Spinal cord (tissue), 10 donors: ENCODE data around the gene TGM1. TPM values are rescaled to one million over a fixed set of nuclear protein-coding genes. Genes with fewer than 3 reads are reported as not detected.

Experiments
- DNase-seq, 6 donors: peaks; one replicate each; pipeline versions ENCODE4 v3.0.0 to v3.0.0-alpha.2; 2013 to 2015; ENCODE audit warnings: low spot score in 6 of 6, low read depth in 4 of 6
- H3K27ac ChIP-seq: one replicate; pipeline ENCODE4 v1.5.1; 2013; ENCODE audit warnings: low read depth, low read length, control low read depth
- H3K27me3 ChIP-seq: one replicate; pipeline ENCODE4 v1.6.1; 2013; ENCODE audit warnings: low read length; ENCODE audit not compliant: control insufficient read depth, insufficient read depth
- H3K36me3 ChIP-seq: one replicate; pipeline ENCODE4 v1.6.1; 2013; ENCODE audit warnings: low read length; ENCODE audit not compliant: control insufficient read depth, insufficient read depth
- H3K4me1 ChIP-seq: one replicate; pipeline ENCODE4 v1.6.1; 2013; ENCODE audit warnings: low read length; ENCODE audit not compliant: control insufficient read depth, insufficient read depth
- H3K4me3 ChIP-seq: one replicate; pipeline ENCODE4 v1.5.1; 2013; ENCODE audit warnings: low read depth, low read length, control low read depth
- H3K9me3 ChIP-seq: one replicate; pipeline ENCODE4 v1.6.1; 2013; ENCODE audit warnings: low read length; ENCODE audit not compliant: control insufficient read depth, insufficient read depth
- whole genome bisulfite sequencing: methylation state at CpG from one replicate; pipeline ENCODE4 v1.1.5; 2013; ENCODE audit warnings: missing lambda C conversion rate; ENCODE audit not compliant: insufficient coverage; 5-methylcytosine and 5-hydroxymethylcytosine counted together
- polyA plus RNA-seq, 2 donors: library from polyadenylated mRNA; unstranded; fragments of 120-200 nt; gene quantifications; one replicate each; pipeline ENCODE4 v1.2.1, GENCODE V29; 2013; ENCODE audit not compliant: insufficient read length in 2 of 2
- total RNA-seq, 2 donors: library from RNA; depleted of rRNA in 1 of 2; stranded (reverse); fragments of 120-200 nt in 1 of 2; fragments of >200 nt in 1 of 2; gene quantifications; one replicate each; pipeline versions ENCODE4 v1.2.3 to v1.2.4, GENCODE V29; 2013 to 2014
- donor health status: healthy.

TGM1 gene
- total and polyA plus RNA-seq, 4 donors: 0.99 to 6.2 (median 5.5) TPM

DNA sequence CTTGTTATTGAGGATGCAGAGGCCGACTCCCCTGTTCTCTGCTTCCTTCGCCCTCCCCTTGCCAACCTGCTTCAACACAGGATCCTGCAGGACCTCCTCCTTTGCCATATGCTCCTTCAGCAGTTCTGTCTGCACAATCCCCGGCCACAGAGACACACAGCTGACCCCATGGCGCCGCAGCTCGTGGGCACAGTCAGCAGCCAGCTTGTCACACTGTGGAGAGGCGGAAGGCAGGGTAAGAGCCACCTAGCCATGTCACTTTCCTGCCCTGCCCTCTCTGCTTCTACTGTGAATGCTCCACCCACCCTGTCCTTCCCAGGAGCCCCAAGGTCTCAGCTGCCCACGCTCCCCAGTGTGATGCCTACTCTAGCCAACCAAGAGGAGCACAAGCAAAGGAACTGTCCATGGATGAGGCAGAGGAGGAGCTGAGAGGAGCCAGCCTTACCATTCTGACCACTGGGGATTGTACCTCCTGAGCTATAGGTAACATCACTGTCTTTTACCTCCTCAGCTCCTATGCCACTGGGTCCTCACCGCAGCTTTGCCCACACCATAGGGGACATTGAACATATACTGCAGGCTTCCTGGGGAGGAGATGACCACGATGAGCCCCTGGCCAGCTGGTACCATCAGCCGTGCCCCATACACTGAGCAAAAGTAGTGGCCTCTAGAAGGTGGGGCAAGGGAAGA lies 29.3 kb upstream of the TGM1 start:
- Histone ChIP-seq H3K27me3 (no peaks in the 10 kb centered on the region), H3K36me3 (peaks cover 46% of the 10 kb centered on the region)
- WGBS: 94% methylated on average over 9 of the region's 11 CpGs

DNA sequence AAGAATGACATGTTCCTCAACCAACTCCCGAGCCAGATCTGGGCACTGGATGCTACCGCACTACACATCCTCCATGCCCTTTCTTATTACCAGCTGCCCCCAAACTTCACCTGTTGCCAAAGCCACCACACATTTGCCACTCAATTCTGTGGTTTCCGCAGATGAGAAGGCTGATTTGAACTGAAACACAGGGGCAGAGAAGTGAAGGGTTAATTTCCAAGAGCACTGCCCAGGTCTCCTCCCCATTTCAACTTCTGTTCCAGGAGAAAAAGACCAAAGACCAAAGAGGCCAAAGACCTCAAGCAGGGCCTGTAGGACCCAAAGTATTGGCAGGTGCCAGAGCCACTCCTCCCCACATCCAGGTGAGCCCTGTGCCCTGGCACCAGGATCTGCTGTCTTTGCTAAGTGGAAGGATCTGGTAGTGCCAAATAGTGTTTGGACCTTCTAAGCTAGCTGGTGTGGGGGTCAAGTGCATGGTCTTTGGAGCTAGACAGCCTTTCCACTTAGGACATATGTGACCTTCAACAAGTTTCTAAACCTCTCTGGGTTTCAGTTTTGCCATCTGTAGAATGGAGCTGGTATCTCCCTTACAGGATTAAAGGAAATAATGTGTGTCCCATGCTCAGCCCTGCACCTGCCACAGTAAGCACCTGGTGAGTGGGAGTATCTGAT lies 28.6 kb upstream of the TGM1 start:
- peaks cover 44% of the 10 kb centered on the region for H3K36me3 ChIP-seq
- no peak for DNase-seq
- no peaks in the 10 kb centered on the region for H3K27me3 ChIP-seq
- H3K9me3 ChIP-seq: no peaks in the 10 kb centered on the region
- no peak overlapping the region for H3K4me3 ChIP-seq
- WGBS: 89% methylated on average over 1 of the region's 3 CpGs
- no peak overlapping the region for H3K27ac ChIP-seq
- H3K4me1 ChIP-seq: no peaks in the 10 kb centered on the region

More for the DNA sequence above, 29.3 kb upstream of the TGM1 start:
- H3K4me3 ChIP-seq: no peak overlapping the region
- H3K27ac ChIP-seq: no peak overlapping the region
- H3K9me3 ChIP-seq: no peaks in the 10 kb centered on the region
- H3K4me1 ChIP-seq: no peaks in the 10 kb centered on the region
- DNase-seq: no peak

DNA sequence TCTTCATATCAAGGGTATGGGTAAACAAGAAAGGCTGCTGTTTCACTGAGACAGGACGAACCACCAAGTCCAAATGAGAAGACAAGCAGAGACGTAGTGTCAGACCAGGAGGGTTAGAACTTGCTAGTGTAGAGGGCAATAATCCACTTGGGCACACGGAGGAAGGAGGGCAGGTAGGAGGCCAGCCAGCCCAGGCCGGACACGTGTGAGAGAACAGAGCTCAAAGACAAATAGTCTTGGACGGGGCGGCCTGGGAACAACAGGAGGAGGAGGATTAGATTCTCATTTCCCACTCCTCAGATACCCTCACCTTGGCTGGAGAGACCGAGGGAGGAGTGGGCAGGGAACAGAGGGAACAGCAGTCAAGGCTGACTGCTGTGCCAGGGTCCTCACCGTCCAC lies 27.8 kb upstream of the TGM1 start:
- peaks cover 36% of the 10 kb centered on the region for H3K36me3 ChIP-seq
- no peaks in the 10 kb centered on the region for H3K4me1 ChIP-seq
- 93% methylated on average over 4 of the region's 9 CpGs for WGBS
- no peaks in the 10 kb centered on the region for H3K27me3 ChIP-seq
- H3K4me3 ChIP-seq: no peak overlapping the region
- H3K9me3 ChIP-seq: no peaks in the 10 kb centered on the region
- DNase-seq: no peak
- no peak overlapping the region for H3K27ac ChIP-seq

DNA sequence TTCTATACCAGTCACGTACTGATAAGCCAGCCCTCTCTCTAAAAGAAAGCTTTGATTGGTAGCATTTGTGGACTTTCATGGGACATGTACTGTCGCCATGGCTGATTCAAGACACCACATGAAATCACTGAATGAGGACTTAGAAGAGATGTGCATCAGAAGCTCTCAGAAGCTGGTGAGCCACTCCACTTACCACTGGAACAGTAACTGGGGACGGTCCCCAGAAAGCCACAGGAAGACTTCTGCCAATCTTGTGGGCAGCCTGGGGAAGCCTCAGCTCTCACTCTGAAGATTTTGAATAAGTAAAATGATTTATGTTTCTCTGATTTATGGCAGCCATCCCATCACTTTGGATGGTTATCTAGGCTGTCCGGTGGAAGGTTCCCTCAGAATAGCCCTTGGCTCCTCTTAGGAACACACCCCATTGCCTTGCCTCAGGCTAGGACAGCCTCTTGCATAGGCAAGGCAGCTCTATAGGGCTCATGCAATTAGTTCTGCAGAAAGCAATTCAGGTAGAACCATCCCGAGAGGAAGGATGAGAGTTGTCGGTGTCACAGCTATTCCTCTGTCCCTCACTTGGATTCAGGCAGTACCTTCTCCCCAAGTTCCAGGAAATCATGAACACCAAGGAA lies 26.8 kb upstream of the TGM1 start:
- H3K9me3 ChIP-seq: no peaks in the 10 kb centered on the region
- H3K27me3 ChIP-seq: no peaks in the 10 kb centered on the region
- 100% methylated on average over 4 of the region's 6 CpGs for whole genome bisulfite sequencing
- no peak overlapping the region for H3K27ac ChIP-seq
- H3K4me3 ChIP-seq: no peak overlapping the region
- no peak for DNase-seq
- peaks cover 32% of the 10 kb centered on the region for H3K36me3 ChIP-seq
- no peaks in the 10 kb centered on the region for H3K4me1 ChIP-seq

DNA sequence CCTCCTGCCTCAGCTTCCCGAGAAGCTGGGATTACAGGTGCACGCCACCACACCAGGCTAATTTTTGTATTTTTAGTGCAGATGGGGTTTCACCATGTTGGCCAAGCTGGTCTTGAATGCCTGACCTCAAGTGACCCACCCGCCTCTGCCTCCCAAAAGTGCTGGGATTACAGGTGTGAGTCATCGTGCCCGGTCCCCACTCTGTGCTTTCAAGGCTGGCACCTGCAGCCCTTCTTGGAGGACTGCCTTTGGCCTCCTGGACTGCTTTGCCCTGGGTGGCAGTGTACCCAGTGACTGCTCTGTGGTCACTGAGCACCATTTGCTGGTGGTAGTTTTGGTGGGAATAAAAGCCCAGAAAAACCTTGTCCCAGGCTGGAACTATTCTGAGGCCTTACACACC lies 24.0 kb upstream of the TGM1 start:
- H3K4me1 ChIP-seq: no peaks in the 10 kb centered on the region
- no peaks in the 10 kb centered on the region for H3K27me3 ChIP-seq
- DNase-seq: no peak
- H3K27ac ChIP-seq: no peak overlapping the region
- H3K36me3 ChIP-seq: peaks cover 18% of the 10 kb centered on the region
- H3K4me3 ChIP-seq: no peak overlapping the region
- no peaks in the 10 kb centered on the region for H3K9me3 ChIP-seq
- 95% methylated on average over 5 of the region's 5 CpGs for WGBS

DNA sequence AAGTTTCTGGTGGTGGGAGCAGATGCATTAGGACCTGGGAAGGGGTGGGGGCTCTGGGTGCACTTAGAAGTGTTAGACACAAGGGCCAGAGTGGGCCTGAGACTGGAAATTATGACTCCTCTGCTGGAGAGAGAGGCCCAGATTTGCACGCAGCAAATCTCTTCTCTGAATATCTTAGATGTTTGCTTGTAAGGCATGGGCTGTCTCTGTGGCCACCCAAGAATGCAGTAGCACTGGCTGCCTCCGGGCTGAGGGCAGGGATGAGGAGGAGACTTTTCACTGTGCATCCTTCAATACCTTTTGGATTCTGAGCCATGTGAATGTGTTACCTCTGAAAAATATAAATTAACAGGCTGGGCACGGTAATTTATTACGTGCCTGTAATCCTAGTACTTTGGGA lies 22.4 kb upstream of the TGM1 start:
- Histone ChIP-seq H3K4me3 (no peak overlapping the region), H3K27me3 (no peaks in the 10 kb centered on the region), H3K27ac (no peak overlapping the region), H3K36me3 (peaks cover 4% of the 10 kb centered on the region), H3K9me3 (no peaks in the 10 kb centered on the region), H3K4me1 (no peaks in the 10 kb centered on the region)
- 88% methylated on average over 2 of the region's 4 CpGs for WGBS
- no peak for DNase-seq

DNA sequence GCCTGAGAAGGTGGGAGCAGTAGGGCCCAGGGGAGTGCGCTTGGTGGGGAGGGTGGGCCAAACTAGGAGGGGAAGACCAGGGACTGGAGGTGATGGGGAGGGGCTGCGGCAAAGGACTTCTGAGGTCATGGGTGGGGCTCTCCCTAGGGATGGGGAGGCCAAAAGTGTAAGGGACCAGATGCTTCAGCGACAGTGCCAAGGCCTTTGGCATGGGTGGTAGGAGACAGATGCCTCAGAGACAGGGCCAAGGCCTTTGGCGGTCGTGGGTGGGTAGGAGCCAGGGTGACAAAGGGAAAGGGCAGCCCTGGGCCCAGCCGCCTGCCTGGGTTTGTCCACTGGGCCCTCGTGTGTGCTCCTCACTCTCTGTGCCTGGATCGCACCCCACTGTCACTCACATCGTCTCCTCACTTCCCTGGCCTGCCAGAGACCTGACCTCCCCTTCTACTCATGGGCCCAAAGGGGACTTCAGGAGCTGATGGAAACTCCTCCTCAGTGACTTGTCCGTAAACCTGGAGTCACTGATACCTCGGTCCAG lies 21.6 kb upstream of the TGM1 start:
- Histone ChIP-seq H3K27me3 (no peaks in the 10 kb centered on the region), H3K36me3 (no peaks in the 10 kb centered on the region), H3K4me1 (no peaks in the 10 kb centered on the region), H3K27ac (no peak overlapping the region), H3K9me3 (no peaks in the 10 kb centered on the region), H3K4me3 (no peak overlapping the region)
- WGBS: 86% methylated on average over 9 of the region's 11 CpGs
- peak in 1 of 6 donors; percentile 28 for DNase-seq

DNA sequence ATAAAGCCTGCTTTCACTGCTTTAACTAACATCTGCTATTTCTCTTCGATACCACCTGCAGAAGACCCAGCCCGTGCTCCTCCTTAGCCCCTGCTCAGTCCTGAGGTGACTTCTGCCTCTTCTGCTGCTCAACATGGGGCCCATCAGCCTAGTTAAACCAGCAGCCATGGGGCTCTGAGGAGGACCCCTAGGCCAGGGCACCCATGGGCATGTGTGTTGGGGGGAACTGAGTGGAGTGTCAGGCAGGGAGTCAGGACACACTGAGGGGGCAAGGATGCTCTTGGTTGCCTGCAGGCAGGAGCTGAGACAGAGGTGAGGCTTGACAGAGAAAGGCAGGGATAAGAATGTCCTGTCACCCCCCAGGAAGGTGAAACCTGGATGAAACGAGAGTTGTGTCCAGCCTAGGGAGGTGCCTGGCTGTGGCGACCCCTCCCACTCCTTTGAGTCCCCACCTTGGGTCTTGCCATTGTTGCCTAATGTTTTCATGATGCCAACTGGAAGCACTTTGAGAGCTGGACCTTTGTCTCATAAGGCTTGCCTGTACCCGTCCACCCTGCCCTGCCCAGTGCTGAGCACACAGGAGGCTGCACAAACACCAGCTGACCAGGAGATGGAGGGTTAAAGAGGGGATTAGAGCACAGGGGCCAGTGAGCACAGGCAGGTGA lies 21.0 kb upstream of the TGM1 start:
- no peak overlapping the region for H3K27ac ChIP-seq
- no peaks in the 10 kb centered on the region for H3K27me3 ChIP-seq
- no peak for DNase-seq
- H3K36me3 ChIP-seq: no peaks in the 10 kb centered on the region
- H3K4me1 ChIP-seq: no peaks in the 10 kb centered on the region
- no peak overlapping the region for H3K4me3 ChIP-seq
- H3K9me3 ChIP-seq: no peaks in the 10 kb centered on the region
- 97% methylated on average over 5 of the region's 5 CpGs for WGBS

DNA sequence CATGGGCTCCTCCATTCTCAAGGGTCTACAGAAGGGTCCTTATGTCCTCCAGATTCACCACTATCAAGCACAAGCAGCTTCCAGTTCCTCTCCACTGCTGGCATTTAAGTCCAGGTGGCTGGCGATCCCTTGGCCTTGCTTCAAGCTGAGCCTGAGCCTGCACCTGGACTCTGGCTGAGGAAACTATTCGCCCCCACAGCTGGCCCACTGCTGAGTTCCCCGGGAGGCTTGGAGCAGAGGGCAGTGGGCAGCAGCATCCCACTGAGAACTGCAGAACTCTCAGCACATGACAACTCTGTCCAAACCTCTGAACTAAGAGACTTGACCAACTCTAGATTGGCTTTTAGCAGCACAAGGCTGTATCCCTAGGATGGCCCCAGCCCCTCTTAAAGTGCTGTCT lies 19.8 kb upstream of the TGM1 start:
- WGBS: 67% methylated on average over 3 of the region's 3 CpGs
- H3K36me3 ChIP-seq: no peaks in the 10 kb centered on the region
- no peaks in the 10 kb centered on the region for H3K9me3 ChIP-seq
- H3K4me3 ChIP-seq: no peak overlapping the region
- no peaks in the 10 kb centered on the region for H3K4me1 ChIP-seq
- no peak overlapping the region for H3K27ac ChIP-seq
- H3K27me3 ChIP-seq: no peaks in the 10 kb centered on the region
- no peak for DNase-seq
